ENCODE results near the gene FGFR4. TPM values are rescaled to one million over a fixed set of nuclear protein-coding genes. Genes with fewer than 3 reads are reported as not detected.

FGFR4 gene
- total RNA-seq, 1 donor from 2014 or later: 50.0 TPM

DNA sequence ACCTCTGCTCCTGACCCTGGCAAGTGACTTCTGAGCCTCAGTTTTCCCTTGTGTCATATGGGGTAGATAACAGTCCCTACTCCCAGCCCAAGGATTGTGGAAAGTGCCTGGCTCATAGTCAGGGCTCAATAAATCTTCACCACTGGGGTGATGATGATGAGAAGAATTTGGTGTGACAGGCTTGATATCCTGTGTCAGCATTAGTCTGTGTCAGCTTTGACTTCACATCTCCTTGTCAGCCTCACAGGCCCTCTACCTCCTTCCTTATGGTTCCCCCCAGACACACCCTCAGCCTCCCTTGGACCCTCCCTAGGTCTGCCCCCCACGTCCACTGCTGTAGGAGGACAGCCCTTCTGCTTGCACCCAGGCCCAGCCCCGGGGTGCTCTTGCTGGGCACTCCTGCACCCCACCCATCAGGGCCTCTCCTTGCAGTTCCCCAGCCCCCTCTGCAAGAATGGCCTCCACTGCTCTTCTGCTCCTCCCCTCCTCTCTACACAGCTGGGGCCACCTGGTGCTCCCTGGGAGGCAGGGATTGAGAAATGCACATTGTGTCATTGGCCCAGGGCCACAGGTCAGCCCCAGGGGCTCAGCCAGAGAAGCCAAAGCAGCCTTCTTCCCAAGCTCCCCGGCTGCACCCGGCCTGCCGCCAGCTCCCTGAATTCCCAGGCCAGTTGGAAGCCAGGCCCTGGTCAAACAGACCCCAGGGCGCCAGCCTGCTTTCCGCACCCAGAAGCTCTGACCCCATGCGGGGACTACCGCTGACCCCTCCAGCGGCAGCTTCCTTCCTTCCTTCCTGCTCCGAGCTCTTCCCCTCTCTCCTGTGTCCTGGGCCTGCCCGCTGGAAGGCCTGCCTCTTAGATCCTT, 7.7 kb downstream of the FGFR4 start:
- TF ChIP-seq CTCF (conservative IDR thresholded peaks at IDR 0.05; ENCODE audit: low read depth, low read length): no peak
- no peak overlapping the region for H3K4me3 ChIP-seq (ENCODE audit: low read depth, low read length)

DNA sequence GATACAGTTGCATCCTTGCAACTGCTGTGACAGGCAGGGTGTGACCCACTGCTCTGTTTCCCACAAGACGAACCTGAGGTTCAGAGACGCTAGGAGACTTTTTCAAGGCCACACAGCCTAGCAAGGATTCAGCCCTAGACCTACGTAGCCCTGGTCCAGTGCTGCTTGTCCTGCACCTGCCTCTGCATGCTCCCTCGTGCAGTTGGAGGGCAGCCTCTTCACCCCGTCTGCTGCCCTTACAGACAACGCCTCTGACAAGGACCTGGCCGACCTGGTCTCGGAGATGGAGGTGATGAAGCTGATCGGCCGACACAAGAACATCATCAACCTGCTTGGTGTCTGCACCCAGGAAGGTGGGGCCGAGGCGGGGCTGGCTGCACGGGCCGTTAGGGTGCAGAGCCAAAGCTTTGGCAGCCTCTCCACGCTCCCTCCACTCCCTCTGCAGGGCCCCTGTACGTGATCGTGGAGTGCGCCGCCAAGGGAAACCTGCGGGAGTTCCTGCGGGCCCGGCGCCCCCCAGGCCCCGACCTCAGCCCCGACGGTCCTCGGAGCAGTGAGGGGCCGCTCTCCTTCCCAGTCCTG, 8.5 kb downstream of the FGFR4 start:
- no peak for TF ChIP-seq CTCF (conservative IDR thresholded peaks at IDR 0.05; ENCODE audit: low read depth, low read length)
- no peak for DNase-seq (ENCODE audit: low read depth)
- H3K4me3 ChIP-seq (ENCODE audit: low read depth, low read length): no peak overlapping the region

More for the DNA sequence above, 7.7 kb downstream of the FGFR4 start:
- DNase-seq (ENCODE audit: low read depth): no peak

- no peak overlapping the region for H3K4me3 ChIP-seq (ENCODE audit: low read depth, low read length)
- no peak for TF ChIP-seq CTCF (conservative IDR thresholded peaks at IDR 0.05; ENCODE audit: low read depth, low read length)
- no peak for DNase-seq (ENCODE audit: low read depth)
These were observed 9.7 kb downstream of the FGFR4 start for GRCh38 chr5:177096162-177097015.

DNA sequence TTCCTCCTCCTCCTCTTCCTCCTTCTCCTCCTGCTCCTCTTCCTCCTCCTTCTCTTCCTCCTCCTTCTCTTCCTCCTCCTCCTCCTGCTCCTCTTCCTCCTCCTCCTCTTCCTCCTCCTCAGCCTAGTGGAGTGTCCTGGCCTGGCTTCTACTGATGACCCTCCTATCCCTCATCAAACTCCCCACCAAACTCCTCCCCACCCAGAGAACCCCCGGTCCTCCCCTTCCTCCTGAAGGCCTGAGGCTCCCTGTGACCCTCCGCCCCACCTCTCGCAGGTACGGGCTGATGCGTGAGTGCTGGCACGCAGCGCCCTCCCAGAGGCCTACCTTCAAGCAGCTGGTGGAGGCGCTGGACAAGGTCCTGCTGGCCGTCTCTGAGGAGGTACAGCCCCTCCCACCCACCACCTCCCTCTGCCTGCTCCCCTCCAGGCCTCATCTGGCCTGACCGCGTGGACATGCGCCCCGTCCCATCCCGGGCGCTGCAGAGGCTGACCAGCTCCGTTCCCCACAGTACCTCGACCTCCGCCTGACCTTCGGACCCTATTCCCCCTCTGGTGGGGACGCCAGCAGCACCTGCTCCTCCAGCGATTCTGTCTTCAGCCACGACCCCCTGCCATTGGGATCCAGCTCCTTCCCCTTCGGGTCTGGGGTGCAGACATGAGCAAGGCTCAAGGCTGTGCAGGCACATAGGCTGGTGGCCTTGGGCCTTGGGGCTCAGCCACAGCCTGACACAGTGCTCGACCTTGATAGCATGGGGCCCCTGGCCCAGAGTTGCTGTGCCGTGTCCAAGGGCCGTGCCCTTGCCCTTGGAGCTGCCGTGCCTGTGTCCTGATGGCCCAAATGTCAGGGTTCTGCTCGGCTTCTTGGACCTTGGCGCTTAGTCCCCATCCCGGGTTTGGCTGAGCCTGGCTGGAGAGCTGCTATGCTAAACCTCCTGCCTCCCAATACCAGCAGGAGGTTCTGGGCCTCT, 10.6 kb downstream of the FGFR4 start:
- H3K4me3 ChIP-seq (ENCODE audit: low read depth, low read length): no peak overlapping the region
- no peak for DNase-seq (ENCODE audit: low read depth)
- no peak for TF ChIP-seq CTCF (conservative IDR thresholded peaks at IDR 0.05; ENCODE audit: low read depth, low read length)

DNA sequence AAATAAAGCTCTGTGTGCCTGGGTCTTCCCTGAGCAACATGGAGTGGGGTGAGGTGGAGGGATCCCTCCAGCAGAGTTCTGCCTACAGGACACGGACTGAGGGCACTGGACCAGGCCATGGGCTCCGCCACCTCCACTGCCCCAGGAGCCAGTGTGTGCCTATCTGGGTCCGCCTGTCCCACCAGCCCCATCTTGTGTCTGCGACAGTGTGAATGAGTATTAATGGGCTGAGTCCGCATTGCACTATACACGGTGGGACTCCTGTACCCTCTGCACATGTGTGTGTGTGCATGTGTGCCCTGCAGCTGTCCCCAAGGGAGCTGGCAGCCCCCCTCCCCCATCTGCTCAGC, 11.4 kb downstream of the FGFR4 start:
- no peak for DNase-seq (ENCODE audit: low read depth)
- H3K4me3 ChIP-seq (ENCODE audit: low read depth, low read length): no peak overlapping the region
- no peak for TF ChIP-seq CTCF (conservative IDR thresholded peaks at IDR 0.05; ENCODE audit: low read depth, low read length)

- no peak for DNase-seq (ENCODE audit: low read depth)
- TF ChIP-seq CTCF (conservative IDR thresholded peaks at IDR 0.05; ENCODE audit: low read depth, low read length): no peak
- no peak overlapping the region for H3K4me3 ChIP-seq (ENCODE audit: low read depth, low read length)
These were observed 11.9 kb downstream of the FGFR4 start for GRCh38 chr5:177098470-177099141.

All from epithelial cell of proximal tubule (primary cell).